HG03565 (cell line): ENCODE measurements around the gene EEF2K.
"Not testable (repeated sequence)": the region's sequence is repeated elsewhere in the genome, so short reads cannot be mapped to it uniquely, and the experiment has no call there.

Source experiments
- ATAC-seq: cut with Tn5 transposase; IDR thresholded peaks from one replicate; pipeline ENCODE4 v1.9.1; 2021; ENCODE audit warnings: mild to moderate bottlenecking, moderate library complexity; ENCODE audit not compliant: unreplicated experiment

EEF2K gene

DNA sequence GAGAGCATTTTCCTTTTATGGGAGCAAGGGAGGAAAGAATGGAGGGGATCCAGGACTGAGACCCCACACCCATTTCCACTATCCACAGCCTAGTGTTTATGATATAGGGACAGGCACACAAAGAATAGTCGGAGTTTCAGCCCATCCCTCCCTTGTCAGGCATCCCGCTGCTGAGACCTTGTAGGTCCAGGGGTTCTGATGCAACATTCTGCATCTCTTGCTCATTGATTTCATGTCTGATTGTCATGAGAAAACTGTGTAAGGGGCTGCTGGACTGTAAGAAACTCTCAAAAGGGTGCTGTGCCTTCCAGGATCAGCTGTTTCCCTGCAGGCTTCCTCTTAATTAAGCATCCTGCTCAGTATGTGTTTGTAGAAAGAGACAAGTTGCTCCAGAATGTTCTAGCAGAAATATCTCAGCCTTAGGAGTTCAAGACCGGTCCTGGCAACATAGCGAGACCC is 85.8 kb downstream of the EEF2K start:
- no peak for ATAC-seq

DNA sequence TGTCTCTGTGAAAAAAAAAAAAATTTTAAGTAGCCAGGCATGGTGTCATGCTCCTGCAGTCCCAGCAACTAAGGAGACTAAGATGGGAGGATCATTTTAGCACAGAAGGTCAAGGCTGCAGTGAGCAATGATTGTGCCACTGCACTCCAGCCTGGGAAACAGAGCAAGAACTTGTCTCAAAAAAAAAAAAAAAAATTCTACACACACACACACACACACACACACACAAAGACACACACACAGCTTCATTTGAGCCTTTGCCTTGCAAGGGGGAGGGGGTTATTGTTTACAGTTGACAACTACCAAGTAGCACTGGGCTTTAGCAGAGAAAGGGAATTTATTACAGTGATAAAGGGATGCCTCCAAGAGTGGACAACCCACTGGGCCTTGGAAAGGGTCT is 86.2 kb downstream of the EEF2K start:
- ATAC-seq, result no peak

DNA sequence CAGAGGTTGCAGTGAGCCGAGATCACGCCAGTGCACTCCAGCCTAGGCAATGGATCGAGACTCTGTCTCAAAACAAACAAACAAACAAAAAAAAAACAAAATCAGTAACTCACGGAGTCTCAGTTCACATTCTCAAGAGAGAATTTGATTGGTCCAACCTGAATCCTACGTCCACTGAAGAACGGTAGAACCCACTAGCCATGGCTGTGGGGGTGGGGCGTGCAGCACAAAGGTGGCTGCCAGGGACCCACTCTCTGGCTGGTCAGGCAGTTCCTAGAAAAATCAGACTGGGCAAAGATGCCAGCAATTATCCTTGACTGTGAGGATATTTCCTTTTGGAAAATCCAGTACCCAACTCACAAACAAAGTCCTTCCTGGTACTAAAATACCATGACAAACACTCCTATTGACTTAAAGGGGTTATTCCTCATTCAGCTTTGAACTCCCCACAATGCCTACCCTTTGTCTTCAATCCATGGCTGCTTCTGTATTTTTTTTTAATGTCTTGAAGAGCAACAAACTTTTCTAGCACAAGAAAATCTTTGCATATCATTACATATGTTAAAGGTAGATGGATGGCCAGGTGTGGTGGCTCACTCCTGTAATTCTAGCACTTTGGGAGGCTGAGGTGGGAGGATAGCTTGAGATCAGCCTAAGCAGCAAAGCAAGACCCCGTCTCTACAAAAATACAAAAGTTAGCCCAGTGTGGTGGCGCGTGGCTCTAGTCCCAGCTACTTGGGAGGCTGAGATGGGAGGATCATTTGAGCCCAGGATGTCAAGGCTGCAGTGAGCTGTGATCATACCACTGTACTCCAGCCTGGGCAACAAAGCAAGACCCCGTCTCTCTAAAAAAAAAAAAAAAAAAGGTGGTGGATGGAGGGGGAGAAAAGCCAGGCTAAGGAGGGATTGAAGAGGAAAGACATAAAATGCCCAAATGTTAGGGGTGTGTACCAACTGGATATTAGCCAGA is 87.3 kb downstream of the EEF2K start:
- no peak for ATAC-seq

DNA sequence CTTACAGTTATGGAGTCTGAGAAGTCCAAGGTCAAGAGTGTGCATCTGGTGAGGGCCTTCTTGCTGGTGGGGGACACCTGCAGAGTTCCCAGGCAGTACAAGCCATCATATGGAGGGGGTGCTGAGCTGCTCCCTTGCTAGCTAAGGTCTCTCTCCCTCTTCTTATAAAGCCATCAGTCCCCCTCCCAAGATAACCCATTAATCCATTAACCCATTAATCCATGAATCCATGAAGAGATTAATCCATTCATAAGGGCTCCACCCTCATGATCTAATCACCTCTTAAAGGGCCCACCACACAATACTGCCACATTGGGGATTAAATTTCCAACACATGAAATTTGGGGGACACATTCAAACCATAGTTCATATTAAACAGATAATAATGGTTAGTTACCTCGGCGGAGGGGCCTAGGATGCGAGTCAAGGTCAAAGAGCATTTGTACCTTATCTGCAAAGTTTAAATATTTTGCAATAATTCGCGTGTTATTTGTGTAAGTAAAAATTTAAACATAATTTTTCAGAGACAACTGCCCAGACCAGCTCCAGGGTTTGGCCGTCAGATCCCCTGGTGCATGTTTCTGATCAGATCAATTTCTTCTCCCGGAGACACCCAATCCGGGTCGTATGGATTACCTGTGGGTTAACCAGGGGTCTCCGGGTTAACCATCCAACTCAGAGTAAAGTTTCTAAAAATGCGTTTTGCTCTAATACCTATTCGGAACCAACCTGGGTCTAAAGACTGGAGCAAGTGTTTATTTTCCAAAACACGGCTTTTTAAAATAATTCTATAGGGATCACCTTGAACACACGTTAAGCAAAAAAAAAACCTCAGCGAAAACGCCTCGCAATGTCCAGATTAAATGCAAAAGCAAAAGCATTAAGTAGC is 90.4 kb downstream of the EEF2K start:
- ATAC-seq, result no peak

DNA sequence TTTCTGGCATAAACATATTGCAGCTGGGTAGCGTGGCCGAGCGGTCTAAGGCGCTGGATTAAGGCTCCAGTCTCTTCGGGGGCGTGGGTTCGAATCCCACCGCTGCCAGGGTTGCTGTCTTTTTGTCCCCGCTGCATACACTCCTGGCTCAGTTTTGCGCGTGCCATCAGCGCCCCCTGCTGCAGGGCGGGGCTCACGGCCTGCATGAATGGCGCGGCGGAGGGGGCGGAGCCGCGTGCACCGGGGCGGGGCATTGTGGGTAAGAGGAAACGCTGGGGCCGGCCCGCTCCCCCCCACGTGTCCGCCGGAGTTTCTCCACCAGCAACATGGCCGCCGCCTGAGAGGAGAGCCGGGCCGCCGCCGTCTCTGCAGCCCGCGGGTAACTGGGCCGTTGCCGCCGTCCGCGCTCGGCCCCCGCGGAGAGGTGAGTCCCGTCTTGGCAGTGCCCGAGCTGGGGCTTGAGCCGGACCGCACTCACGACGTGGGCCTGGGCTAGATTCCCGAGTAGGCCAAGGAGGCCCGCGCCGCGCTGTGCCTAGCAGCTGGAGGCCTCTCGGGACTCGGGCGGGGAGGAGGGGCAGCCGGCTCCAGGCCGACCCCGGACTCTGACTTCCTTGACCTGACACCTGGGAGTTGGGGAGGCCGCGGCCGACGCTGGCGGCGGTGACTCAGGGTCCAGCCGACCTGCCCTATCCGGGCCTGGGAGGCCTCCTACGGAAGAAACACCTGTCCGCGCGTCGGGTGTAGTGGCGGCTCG is 91.2 kb downstream of the EEF2K start, which contains the start of gene POLR3E:
POLR3E (plus strand) TSS at position 296 of the 757 bp plus-strand sequence. CDS start 5,560 bp downstream, outside the sequence.
- ATAC-seq, result peak; percentile 70

DNA sequence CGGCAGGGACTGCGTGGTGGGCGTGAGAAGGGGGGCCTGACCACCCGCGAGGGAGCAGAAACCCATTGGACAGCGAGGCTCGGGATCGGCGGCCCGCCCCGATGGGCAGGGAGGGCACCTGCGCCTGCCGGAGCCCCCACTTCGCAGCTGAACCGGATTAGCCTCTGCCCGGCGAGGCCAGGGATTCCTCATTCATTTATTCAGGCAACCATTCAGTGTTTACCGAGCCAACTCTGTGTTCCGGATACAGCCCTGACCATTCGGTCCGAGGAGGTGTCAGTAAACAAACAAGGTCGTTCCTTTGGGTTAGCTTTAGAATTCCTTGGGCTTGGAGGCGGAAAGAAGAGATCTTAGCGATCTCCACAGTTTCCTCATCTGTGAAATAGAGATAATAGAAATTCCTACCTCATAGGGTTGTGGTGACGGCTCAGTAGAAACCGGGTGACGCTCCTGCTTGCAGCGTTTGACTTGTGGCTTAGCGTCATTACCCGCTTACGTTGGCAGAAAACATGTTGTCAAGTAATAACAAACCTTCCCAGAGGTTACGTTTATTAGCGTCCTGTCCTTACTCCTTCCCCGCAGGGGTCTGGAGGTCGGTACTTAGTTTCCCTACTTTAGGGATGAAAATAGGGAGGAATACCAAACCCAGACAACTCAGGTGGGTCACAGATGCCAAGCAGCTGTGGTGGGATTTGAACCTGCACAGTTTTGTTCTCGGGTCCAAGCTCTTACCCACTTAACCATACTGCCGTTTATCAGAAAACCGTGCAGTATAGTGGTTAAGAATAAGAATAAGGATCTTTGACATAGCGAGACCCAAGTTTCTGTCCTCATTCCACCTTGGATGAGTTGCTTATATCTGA is 92.0 kb downstream of the EEF2K start:
- ATAC-seq, result peak; percentile 34

DNA sequence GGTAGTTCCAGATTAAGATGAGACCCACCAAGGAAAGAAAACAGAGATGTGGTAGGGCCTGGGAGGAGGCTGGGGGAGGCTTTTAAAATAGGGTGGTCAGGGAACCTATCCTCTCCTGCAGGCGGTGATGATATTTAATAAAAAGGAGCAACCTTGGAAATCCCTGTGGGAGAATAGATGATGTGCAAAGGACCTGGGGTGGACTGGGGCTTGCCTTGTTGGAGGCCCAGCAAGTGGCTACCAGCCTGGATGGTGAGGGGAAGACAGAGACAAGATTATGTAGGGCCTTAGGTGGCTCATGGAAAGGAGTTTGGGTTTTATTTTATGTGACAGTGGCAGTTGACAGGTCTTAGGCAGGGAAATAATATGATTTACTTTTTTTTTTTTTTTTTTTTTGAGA is 93.0 kb downstream of the EEF2K start:
- ATAC-seq, result no peak

DNA sequence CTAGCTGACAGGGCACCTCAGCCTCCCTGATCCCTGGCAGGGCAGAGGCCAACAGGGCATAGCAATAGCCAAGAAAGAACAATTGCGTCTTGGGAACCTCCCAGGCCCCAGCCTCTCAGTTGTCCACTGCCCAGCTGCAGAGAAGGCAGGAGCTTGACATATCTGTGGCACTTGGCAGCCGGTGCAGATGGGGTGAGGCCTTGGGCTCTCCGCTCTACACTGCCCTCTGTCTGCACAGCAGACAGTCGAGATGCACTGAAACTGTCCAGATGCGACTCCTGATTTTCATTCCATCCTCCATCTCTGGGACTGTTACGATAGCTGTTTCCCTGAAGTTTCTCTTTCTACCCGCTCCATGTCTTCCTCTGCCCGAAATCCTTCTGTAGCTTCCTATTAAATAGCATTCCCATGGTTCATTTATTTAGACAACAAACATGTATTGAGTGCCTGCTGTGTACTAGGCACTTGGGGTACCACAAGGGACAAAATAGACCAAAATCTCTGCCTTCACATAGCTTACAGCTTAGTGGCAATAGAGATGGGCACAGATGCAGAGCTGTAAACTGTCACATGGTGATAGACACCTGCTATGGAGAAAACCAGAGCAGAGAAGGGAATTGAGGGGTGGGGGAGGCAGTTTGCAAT is 94.5 kb downstream of the EEF2K start:
- ATAC-seq, result no peak

DNA sequence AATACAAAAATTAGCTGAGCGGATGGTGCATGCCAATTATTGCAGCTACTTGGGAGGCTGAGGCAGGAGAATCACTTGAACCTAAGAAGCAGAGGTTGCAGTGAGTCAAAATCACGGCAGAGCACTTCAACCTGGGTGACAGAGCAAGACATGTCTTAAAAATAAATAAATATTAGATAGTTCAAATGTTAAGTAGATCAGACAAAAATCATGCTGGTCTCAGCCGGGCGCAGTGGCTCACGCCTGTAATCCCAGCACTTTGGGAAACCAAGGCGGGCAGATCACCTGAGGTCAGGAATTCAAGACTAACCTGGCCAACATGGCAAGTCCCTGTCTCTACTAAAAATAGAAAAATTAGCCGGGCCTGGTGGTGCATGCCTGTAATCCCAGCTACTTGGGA is 95.3 kb downstream of the EEF2K start:
- ATAC-seq, result not testable (repeated sequence)

DNA sequence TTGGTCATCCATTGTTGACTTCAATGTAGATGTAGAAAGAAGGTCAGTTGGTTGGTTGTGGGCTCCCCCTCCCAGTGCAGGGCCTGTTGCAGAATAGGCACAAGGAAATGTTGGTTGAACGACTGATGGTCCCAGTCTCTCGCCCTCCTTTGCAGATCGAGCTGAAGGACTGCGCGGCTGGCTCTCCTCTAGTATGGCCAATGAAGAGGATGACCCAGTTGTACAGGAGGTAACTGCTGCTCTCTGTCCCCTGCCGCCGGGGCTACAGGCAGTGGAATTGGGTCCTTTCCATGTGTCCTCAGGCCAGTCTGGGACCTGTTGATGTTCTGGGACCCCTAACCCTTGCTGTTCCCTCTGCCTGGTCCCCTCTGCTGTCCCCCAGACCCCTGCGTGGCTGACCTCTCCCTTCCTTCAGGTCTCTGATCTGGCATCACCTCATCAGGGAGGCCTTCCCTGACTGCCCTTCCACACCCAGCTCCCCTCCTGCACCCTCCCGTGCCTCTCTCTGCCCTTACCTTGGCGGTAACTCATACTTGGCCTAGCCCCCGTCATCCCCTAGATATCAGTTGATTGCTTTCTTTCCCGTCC is 96.8 kb downstream of the EEF2K start:
- ATAC-seq, result no peak

DNA sequence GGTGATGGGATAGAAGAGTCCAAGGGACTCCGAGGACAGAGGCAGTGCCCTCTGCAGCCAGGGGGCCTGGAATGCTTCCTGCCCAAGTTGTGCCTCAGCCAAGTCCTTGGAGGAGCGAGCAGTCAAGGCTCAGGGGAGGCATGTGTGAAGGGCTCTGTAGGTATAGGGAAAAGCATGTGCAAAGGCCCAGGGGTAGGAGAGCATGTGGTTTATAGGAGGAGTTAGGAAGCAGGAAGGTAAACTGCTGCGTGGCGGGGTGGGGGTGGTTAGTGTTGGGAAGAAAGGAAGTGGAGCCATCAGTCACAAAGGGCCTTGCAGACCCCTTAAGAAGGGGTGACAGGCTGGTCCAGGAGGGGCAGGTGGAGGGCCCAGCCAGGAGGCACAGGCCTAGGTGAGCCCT is 98.3 kb downstream of the EEF2K start:
- no peak for ATAC-seq

DNA sequence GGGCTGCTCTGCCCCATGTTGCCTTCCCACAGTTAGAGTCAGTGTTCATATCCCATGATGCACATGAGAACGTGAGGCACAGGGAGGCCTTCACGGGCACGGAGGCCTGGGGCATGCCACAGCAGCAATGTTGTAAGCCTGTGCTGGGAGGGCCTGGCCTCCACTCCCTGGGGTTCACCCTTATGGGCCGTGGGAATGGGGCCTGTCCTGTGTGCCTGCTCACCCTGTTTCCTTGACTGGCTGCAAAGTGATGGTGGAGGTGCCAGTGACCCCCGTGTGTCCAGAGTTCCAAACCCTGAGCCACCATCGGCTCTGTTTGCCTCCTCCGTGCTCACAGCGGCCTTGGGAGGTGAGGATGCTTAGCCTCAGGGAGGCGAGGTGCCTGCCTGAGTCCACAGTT is 100.7 kb downstream of the EEF2K start:
- no peak for ATAC-seq

DNA sequence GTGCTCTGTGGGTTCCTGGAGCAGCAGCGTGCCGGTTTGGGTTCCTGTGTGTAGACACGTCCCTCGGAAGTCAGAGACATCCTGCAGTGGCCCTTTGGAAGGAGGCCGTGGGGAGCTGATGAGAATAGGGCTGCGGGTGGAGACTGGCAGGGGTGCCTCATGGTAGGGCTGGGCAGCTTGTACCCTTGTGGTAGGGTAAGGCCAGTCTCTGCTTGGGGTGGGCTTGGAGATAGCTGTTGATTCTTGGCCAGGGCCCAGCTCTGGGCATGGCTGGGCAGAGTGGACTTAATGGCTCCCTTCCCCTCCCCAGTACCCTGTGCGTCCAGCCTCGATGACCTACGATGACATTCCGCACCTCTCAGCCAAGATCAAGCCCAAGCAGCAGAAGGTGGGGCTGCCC is 101.8 kb downstream of the EEF2K start:
- no peak for ATAC-seq

DNA sequence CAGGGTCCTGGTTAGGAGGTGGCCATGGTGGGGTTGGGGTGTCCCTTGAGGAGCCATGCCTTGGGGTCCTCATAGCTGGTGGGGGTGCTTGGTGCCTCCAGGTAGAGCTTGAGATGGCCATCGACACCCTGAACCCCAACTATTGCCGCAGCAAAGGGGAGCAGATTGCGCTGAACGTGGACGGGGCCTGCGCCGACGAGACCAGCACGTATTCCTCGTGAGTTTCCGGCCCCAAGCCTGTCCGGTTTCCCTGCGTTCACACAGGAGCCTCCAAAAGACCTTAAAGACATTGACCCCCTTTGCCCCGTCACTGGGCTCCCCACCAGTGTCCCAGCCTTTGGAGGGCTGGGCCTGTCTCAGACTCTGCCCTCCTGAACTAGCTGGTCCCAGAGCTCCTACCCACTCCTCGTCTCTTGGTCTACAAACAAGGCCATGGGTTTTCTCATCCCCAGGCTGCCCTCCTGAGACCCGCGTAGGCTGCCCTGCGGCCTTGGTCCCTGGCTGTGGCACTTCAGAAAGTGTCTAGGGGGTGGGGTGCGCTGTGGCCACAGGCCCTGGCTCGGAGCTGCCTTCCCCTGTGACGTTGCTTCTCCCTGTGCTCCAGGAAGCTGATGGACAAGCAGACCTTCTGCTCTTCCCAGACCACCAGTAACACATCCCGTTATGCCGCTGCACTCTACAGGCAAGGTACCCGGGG is 102.9 kb downstream of the EEF2K start:
- no peak for ATAC-seq

DNA sequence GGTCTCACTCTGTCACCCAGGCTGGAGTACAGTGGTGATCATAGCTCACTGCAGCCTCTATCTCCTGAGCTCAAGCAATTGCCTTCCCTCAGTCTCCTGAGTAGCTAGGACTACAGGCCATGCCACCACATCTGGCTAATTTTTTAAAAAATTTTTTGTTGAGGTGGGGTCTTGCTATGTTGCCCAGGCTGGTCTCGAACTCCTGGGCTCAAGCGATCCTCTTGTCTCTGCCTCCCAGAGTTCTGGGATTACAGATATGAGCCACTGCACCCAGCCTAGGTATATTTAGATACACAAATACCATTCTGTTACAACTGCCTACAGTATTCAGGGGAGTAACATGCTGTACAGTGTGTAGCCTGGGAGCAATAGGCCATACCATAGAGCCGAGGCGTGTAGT is 105.4 kb downstream of the EEF2K start:
- no peak for ATAC-seq

DNA sequence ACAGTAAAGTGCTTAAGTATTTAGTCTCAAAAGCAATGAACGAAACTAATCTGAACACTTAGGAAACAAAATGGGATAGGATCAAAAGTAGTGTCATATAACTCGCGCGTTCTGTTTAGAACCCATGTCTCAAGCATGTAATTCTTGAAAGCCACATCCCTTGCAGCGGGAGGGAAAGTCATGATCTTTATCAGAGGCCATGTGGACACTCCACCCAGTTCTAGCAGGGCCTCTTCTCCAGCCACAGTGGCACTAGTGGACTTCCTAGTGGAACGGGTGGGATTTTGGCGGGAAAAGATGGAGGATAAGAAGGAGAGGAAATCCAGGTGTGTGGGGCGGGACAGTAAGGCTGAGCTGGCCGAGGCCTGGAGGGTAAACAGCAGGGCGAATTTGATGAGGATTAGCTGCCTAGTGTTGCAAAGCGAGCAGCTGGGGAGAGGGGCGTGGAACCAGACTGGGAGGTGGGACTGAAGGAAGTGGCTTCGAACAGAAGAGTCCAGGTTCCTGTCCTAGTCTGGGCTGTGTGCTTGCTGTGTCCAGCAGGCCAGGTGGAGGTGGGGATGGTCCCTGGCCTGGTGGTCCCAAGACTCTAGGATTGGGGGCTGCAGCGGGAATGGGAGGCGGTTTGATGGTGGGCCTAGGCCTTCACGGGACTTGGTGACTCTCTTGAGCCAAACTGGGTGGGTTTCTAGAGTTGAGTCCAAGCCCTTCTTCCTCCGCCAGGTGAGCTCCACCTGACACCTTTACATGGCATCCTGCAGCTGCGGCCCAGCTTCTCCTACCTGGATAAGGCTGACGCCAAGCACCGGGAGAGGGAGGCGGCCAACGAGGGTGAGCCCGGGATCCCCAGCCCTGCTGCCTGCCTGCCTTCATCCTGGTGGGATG is 107.1 kb downstream of the EEF2K start:
- ATAC-seq, result no peak

DNA sequence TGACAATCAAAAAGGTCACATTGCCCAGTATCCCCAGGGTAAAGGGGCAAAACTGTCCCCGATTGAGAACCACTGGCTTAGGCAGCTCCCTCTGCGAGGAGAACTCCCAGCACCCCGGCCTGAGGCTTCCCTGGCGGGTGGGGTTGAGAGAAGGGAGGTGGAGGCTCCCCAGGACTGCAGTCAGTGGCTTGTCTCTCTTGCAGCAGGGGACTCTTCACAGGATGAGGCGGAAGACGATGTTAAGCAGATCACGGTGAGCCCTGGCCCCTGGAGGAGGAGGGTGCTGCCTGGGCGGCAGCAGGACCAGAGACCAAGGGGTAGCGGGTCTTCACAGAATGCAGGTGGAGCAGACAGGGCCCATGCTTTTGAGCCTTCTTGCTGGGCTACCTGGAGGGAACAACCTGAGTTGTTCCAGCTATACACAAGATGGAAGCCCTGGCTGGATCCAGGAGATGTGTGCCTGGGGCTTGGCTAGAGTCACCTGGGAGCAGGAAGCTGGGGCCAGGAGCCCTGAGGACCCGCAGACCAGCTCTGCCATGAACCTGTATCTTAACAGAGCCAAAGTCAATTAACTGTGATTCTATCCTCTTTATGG is 107.9 kb downstream of the EEF2K start:
- no peak for ATAC-seq
